ENCODE results near the gene SUFU. TPM values are rescaled to one million over a fixed set of nuclear protein-coding genes. Genes with fewer than 3 reads are reported as not detected.
"Not testable (repeated sequence)": the region's sequence is repeated elsewhere in the genome, so short reads cannot be mapped to it uniquely, and the experiment has no call there.

SUFU gene
- total and polyA plus RNA-seq, 2 of the 4 experiments (the other 2 are of a cell fraction) = 2.2 to 11.0 TPM

- CTCF ChIA-PET = not testable (repeated sequence)
These were observed 3.1 kb upstream of the SUFU start for GRCh38 chr10:102500686-102501085.

More at GRCh38 chr10:102500686-102501085, 3.1 kb upstream of the SUFU start:
- intact Hi-C loops (cut with micrococcal nuclease) (loop anchor here (5.0 kb wide), 1 partner anchor 212 kb away; the partner anchor contains the start of genes ARL3 and SFXN2), dilution Hi-C loops (cut with HindIII; ENCODE audit: low sequenced_read_pairs, unreplicated experiment) (loop anchor here (10.0 kb wide), 1 partner anchor 74 kb away; no protein-coding TSS in a partner anchor)
- H2BK120ac ChIP-seq (ENCODE audit: low read depth, low read length); H2AK5ac ChIP-seq (ENCODE audit: low read depth, low read length); H4K8ac ChIP-seq (ENCODE audit: low read depth in 2 of 2, low read length in 2 of 2); H3K23ac ChIP-seq (ENCODE audit: low read depth, low read length); in situ Hi-C loops (cut with MboI; ENCODE audit: low sequenced_read_pairs); H2BK15ac ChIP-seq (ENCODE audit: low read depth, low read length); H2BK5ac ChIP-seq (ENCODE audit: low read depth, low read length, poor library complexity, severe bottlenecking); H3K9ac ChIP-seq (ENCODE audit: low read depth, low read length); BruUV-seq (replicated peaks); H3K14ac ChIP-seq (replicated peaks; ENCODE audit: low read depth, low read length); H4K91ac ChIP-seq (ENCODE audit: insufficient read depth, low read depth, low read length); POLR2A ChIA-PET (ENCODE audit: unreplicated experiment); H4K5ac ChIP-seq (ENCODE audit: low read depth, low read length); H3K27ac ChIP-seq (ENCODE audit: insufficient read depth, low read length); DNase-seq; H3K9me3 ChIP-seq (ENCODE audit: control insufficient read depth, insufficient read depth, low read length); H3K18ac ChIP-seq (ENCODE audit: low read depth, low read length); H2AFZ ChIP-seq (replicated peaks; ENCODE audit: low read length, poor library complexity); H3K4me1 ChIP-seq (ENCODE audit: control insufficient read depth, insufficient read depth, low read length); ATAC-seq (ENCODE audit: low read depth); H3K27me3 ChIP-seq (ENCODE audit: control insufficient read depth, insufficient read depth, low read length); H2AK9ac ChIP-seq (replicated peaks; ENCODE audit: low read depth, low read length, poor library complexity); H3K56ac ChIP-seq (ENCODE audit: extremely low read depth, insufficient read depth, low read length); H3K4ac ChIP-seq (ENCODE audit: low read depth, low read length); H2BK20ac ChIP-seq (ENCODE audit: low read depth, low read length); H3K9me1 ChIP-seq (ENCODE audit: insufficient read depth, low read length); H3K4me3 ChIP-seq (ENCODE audit: insufficient read depth, low read depth, low read length); H3K36me3 ChIP-seq (ENCODE audit: control insufficient read depth, insufficient read depth, low read length); H3K4me2 ChIP-seq (ENCODE audit: low read depth, low read length): not testable (repeated sequence)
- Histone ChIP-seq H3K79me1 (ENCODE audit: low read depth in 1 of 2, low read length in 2 of 2) (peaks cover 4 to 50% of the 10 kb centered on the region in 2 experiments), H4K20me1 (ENCODE audit: insufficient read depth, low read length) (peaks cover 64% of the 10 kb centered on the region)
- no CpG with 5 or more reads among the region's 13 CpGs for WGBS, 2 experiments (ENCODE audit: extremely low coverage in 2 of 2, insufficient read length in 1 of 2)

Measured in IMR-90 (cell line).